ENCODE measurements around the gene HCFC2.

DNA sequence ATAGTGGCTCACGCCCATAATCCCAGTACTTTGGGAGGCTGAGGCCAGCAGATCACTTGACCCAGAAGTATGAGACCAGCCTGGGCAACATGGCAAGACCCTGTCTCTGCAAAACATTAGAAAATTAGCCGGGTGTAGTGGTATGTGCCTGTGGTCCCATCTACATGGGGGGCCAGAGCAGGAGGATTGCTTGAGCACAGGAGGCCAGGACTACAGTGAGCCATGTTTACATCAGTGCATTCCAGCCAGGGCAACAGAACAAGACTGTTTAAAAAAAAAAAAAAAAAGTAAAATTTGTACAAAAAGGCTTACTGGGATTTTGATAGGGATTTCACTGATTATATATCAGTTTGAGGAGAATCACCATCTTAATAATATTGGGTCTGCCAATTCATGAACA, 7.8 kb downstream of the HCFC2 start:
- no peak for TF ChIP-seq ZNF792 (tag by site-specific recombination; IDR thresholded peaks at IDR 0.05)
- no peak for TF ChIP-seq CTCF (tag by site-specific recombination; IDR thresholded peaks at IDR 0.05)
- no peak for TF ChIP-seq ATF2 (tag by site-specific recombination; IDR thresholded peaks at IDR 0.05; ENCODE audit: low read depth)
- TF ChIP-seq ZNF280C (tag by site-specific recombination; IDR thresholded peaks at IDR 0.05) = no peak
- no peak for TF ChIP-seq SETDB1 (IDR thresholded peaks at IDR 0.05; ENCODE audit: insufficient read length, low read length)
- TF ChIP-seq, protein P1, sequence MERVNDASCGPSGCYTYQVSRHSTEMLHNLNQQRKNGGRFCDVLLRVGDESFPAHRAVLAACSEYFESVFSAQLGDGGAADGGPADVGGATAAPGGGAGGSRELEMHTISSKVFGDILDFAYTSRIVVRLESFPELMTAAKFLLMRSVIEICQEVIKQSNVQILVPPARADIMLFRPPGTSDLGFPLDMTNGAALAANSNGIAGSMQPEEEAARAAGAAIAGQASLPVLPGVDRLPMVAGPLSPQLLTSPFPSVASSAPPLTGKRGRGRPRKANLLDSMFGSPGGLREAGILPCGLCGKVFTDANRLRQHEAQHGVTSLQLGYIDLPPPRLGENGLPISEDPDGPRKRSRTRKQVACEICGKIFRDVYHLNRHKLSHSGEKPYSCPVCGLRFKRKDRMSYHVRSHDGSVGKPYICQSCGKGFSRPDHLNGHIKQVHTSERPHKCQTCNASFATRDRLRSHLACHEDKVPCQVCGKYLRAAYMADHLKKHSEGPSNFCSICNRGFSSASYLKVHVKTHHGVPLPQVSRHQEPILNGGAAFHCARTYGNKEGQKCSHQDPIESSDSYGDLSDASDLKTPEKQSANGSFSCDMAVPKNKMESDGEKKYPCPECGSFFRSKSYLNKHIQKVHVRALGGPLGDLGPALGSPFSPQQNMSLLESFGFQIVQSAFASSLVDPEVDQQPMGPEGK (tag by site-specific recombination; IDR thresholded peaks at IDR 0.05) = no peak
- no peak for TF ChIP-seq YY1 (tag by site-specific recombination; IDR thresholded peaks at IDR 0.05)
- TF ChIP-seq ZNF549 (tag by site-specific recombination; IDR thresholded peaks at IDR 0.05) = no peak
- TF ChIP-seq ZNF654 (tag by site-specific recombination; IDR thresholded peaks at IDR 0.05; ENCODE audit: low read depth) = no peak
- TF ChIP-seq, protein P2, sequence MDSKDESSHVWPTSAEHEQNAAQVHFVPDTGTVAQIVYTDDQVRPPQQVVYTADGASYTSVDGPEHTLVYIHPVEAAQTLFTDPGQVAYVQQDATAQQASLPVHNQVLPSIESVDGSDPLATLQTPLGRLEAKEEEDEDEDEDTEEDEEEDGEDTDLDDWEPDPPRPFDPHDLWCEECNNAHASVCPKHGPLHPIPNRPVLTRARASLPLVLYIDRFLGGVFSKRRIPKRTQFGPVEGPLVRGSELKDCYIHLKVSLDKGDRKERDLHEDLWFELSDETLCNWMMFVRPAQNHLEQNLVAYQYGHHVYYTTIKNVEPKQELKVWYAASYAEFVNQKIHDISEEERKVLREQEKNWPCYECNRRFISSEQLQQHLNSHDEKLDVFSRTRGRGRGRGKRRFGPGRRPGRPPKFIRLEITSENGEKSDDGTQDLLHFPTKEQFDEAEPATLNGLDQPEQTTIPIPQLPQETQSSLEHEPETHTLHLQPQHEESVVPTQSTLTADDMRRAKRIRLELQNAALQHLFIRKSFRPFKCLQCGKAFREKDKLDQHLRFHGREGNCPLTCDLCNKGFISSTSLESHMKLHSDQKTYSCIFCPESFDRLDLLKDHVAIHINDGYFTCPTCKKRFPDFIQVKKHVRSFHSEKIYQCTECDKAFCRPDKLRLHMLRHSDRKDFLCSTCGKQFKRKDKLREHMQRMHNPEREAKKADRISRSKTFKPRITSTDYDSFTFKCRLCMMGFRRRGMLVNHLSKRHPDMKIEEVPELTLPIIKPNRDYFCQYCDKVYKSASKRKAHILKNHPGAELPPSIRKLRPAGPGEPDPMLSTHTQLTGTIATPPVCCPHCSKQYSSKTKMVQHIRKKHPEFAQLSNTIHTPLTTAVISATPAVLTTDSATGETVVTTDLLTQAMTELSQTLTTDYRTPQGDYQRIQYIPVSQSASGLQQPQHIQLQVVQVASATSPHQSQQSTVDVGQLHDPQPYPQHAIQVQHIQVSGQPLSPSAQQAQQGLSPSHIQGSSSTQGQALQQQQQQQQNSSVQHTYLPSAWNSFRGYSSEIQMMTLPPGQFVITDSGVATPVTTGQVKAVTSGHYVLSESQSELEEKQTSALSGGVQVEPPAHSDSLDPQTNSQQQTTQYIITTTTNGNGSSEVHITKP (tag by site-specific recombination; IDR thresholded peaks at IDR 0.05) = no peak
